HG03196 (cell line): ENCODE measurements around the gene ARRDC2.
A peak's percentile ranks its signal among the peaks of the same experiment; 100 is the strongest.
"Not testable (repeated sequence)": the region's sequence is repeated elsewhere in the genome, so short reads cannot be mapped to it uniquely, and the experiment has no call there.

Experiments used
- ATAC-seq: cut with Tn5 transposase; IDR thresholded peaks from one replicate; pipeline ENCODE4 v1.9.1; 2021; ENCODE audit not compliant: unreplicated experiment

ARRDC2 gene

GRCh38 chr19:18016209-18016910, 8.4 kb downstream of the ARRDC2 start:
- no peak for ATAC-seq

DNA sequence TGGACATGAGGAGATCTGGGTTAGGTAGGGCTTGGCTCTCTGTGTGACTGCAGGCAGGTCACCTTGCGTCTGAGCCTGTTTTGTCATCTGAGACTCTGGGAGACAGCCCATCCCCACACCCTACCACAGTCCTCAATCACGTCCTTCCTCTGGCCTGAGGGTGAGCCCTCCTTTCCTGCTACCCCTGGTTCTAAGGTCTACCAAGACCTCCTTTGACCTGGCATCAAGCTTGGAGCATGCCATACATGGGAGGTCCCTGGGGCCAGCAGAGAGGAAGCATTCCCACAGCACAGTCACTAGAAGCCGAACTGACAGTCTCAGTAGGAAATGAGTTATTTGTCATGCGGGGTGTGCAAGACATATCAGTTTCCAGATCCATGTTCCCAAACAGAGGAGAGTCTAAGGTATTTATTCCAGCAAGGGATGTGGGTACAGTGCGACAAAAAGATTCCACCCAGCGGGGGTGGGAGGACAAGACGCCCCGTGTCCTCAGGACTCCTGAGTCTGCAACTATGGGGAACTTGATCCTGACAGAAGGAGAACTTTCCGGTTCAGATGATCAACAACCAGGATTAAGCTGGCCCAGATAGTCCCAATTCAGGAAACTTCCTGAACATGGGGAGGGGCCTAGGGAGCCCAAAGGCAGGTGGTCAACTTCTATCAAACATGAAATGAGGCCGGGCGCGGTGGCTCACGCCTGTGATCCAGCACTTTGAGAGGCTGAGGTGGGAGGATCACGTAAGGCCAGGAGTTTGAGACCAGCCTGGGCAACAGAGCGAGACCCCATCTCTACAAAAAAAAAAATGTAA, 9.5 kb downstream of the ARRDC2 start:
- ATAC-seq, result no peak

DNA sequence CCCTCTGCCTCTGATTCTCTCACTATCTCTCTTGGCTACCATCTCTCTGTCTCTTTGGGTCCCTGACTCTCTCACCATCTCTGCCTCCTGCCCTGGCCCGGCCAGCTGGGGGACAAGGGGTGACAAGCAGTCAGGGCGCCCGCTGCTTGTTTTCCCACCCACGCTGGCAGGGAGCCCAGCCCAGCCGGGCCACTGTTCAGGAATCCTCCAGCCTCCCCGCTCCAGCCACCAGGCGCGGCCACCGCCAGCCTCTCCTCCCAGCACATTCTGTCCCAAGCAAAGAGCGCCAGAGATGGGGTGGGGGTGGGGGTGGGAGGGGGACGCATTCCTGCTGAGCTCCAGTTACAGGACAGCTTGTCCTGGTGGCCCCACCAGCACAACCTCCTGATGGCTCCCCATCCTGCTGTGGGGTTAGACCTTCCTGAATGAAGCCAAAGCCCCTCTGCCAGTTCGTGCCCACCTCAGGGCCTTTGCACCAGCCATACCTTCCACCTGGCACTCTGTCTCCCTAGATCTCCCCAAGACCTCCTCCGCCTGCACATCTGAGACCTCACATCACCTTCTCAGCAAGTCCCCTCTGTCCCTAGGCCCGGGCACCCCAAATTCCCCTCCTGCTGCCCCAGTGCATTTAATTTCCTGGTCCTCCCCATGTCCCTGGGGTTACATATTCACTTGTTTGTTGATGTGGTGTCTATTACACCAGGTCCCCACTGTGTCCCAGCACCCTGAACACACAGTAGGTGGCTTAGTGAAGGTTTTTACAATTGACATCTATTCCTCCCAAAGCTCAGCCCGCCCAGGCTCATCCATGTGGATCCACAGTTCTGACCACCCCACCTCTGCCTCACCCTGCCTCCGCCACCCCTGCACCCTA, 12.5 kb downstream of the ARRDC2 start:
- ATAC-seq, result no peak

DNA sequence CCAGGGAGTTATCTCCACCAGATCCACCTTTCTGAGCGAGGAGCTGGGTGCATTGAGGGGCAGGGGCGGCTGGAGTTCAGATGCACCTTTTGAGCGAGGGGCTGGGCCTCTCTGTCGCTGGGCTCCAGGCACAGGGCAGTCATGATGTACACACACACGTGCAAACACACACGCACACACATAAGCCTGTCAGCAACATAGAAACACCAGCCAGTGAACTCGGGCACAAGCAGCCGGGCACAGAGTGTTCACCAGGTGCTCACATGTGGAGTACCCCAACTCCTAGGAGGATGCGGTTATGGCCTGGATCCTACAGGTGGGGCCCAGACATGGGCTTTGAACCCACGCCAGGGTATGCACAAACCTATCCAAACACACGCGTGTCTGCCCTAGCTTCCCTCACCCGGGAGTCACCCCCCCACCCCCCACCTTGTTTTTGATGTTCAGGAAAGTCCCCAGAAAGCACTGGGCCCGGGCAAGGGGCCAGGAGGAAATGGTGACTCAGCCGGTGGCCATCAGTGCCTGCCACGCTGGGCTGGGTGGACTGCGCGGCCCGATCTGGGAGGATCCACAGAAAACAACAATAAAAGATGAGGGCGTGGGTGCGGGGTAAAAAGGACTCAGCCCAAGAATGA, 13.3 kb downstream of the ARRDC2 start:
- no peak for ATAC-seq

GRCh38 chr19:18023622-18024251, 15.8 kb downstream of the ARRDC2 start:
- ATAC-seq, result no peak

DNA sequence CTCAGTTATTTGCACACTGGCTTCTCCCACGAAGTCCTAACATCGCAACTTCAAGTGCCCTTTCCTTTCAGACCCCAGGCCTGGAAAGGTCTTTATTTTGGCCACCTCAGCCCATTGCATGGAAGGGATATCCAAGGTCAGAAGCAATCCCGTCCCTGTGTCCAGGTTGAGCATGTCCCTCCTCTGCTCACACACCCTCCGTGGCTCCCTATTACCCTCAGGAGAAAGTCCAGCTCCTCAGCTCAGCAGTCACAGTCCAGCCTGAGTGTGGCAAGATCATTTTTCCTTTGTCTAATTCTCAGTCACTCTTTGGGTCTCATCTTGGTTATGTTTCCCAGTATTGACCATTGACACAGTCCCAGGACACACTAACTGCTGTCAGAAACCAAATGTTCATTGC, 19.2 kb downstream of the ARRDC2 start:
- no peak for ATAC-seq

DNA sequence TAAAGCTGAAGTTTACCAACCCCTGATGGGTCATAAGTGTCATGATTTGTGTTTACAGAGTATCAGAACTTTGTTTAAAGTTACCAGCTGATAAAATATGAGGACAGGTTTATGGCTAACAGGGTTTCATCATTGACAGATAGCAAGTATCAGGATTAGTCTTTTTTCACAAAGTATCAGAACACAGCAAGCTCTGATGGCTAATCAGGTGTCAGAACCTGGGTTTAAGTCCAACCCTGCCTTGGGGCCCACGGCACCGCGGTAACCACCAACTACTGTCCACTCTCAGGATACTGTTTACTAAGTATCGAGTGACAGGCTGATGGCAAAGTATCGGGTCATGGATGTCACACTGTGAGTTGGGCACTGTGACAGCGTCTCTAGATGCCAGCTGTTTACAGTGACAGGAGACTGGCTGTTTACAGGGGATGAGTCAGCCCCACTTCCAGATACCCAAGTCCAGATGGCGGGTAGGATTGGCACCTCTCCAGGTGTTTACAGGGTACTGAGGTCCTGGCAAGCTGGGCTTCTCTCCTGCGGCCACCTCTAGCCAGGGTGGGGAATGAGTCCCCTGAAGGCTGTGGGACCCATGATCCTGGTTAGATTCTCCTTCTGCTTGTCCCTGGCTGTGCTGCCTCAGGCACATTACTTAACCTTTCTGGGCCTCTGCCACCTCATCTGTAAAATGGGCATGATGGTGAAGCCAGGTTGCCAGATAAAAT, 21.8 kb downstream of the ARRDC2 start:
- ATAC-seq, result no peak

DNA sequence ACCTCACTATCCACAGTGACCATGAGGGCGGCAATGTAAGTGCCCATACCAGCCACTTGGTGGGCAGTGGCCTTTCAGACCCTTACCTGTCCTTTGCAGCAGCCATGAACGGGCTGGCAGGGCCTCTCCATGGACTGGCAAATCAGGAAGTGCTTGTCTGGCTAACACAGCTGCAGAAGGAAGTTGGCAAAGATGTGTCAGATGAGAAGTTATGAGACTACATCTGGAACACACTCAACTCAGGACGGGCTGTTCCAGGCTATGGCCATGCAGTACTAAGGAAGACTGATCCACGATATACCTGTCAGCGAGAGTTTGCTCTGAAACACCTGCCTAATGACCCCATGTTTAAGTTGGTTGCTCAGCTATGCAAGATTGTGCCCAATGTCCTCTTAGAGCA, 23.4 kb downstream of the ARRDC2 start:
- ATAC-seq, result not testable (repeated sequence)

- ATAC-seq, result not testable (repeated sequence)
Measured at GRCh38 chr19:18032102-18032501, 24.1 kb downstream of the ARRDC2 start.

DNA sequence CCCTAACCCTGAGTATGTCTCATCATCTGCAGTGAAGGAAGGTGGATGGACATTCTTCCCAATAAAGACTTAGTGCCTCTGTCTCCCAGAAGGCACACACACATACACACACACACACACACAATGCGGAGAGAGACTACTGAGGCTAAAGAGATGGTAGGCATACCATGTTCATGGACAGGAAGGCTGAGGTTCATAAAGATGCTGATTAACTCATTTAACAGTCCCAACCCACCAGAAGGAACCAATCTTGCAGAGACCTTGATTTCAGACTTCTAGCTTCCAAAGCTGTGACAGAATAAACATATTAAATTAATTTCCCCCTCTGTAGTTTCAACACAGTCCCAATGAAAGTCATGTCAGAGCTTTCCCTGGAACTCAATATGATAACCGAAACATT, 33.1 kb downstream of the ARRDC2 start:
- ATAC-seq, result no peak

GRCh38 chr19:18043676-18044075, 35.7 kb downstream of the ARRDC2 start:
- ATAC-seq, result no peak

GRCh38 chr19:18044825-18045304, 36.9 kb downstream of the ARRDC2 start:
- peak; percentile 85 for ATAC-seq

DNA sequence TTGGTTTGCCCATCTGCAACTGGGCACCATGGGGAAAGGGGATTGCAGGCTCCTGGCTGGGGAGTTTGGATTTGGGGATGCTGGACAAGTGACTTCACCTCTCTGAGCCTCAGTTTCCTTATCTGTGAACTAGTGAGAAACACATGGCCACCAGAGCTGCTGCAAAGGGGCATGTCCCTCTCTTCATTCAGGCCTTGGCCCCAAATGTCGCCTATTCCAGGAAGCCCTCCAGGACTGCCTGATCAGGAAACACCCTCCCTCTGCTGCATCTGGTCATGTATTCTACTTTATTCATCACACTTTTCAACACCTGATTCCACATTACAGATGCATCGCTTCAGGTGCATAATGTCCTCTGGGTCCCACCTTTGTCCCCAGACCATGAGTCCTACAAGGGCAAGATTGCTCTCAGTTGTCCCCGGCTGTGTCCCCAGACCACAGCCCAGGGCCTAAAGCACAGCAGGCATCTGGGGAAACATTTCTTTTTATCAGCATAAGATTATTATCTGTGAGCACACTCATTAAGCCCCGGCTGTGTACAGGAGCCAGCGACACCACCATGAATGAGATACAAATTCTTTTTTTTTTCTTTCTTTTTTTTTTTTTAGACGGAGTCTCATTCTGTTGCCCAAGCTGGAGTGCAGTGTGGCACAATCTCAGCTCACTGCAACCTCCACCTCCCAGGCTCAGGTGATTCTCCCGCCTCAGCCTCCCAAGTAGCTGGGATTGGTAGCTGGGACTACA, 37.5 kb downstream of the ARRDC2 start:
- ATAC-seq, result no peak

DNA sequence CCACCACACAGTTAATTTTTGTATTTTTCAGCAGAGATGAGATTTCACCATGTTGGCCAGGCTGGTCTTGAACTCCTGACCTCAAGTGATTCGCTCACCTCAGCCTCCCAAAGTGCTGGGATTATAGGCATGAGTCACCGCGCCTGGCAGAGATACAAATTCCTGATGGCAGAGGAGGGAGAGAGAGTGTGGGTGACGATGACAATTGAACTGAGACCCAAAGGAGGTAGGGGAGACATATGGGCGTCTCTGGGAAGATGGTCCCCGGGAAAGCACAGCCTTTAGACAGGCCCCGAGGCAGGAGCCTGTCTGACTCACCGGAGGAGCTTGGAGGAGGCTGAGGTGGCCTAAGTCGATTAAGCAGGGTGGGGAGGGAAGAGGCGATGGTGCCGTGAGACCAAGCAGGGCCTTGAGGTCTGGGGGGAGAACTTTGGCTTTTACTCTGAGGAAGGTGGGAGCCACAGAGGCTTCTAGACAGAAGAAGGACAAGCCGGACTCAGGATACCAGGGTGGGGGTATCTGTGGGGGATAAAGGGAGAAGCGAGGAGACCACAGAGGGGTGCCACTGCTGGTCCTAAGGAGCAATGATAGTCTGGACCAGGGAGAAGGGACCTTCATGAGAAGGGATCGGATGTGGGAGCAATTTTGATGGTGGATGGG, 38.2 kb downstream of the ARRDC2 start:
- no peak for ATAC-seq

DNA sequence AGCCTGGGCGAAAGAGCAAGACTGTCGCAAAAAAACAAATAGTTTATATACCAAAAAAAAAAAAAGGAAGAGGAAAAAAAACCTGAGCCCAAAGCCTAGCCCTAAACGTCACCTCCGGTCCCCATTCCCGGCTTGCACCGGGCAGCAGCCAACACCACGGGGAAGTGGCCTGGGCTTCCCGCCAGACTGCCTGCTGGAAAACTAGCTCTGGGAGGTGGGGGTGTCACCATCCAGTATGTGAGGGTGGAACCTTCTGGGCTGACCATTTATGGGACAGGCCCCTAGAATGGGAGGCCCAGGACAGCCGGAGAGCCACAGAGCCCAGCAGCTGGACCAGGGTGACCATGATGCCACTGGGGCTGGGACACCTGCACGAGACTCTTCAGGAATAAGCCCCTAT, 41.4 kb downstream of the ARRDC2 start:
- no peak for ATAC-seq

- ATAC-seq, result no peak
Measured at GRCh38 chr19:18051887-18052286, 43.9 kb downstream of the ARRDC2 start.

GRCh38 chr19:18053576-18054219, 45.7 kb downstream of the ARRDC2 start:
- ATAC-seq, result no peak

DNA sequence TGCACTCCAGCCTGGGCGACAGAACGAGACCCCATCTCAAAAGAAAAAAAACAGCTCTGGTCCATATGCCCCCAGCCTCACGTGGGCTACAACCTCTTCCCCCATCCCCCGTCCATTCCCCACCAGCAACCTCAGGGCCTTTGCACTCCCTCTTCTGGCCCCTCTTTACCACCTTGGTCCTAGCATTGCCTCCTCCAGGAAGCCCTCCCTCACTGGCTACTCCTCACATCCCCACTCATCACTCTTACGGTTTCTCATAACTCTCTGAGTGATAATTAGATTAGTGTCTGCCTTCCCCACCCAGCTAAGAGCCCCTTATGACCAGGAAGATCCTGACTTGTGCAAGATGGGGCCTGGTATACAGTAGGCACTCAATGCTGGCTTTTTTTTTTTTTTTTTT, 48.0 kb downstream of the ARRDC2 start:
- no peak for ATAC-seq
